GM23248 (cell line): ENCODE results near the gene MCU. TPM values are rescaled to one million over a fixed set of nuclear protein-coding genes. Genes with fewer than 3 reads are reported as not detected.

Source experiments
- DNase-seq: peaks from one replicate; pipeline ENCODE4 v3.0.0-alpha.2; 2015
- H2AFZ ChIP-seq: fragments of 200-600 bp; sonication (generic); 2 replicates; pipeline ENCODE4 v1.6.1; 2016; ENCODE audit warnings: antibody characterized with exemption
- H3F3A ChIP-seq: fragments of 200-600 bp; sonication (generic); 2 replicates; pipeline ENCODE4 v1.6.1; 2016; ENCODE audit warnings: mild to moderate bottlenecking, antibody characterized with exemption, mixed run types; ENCODE audit not compliant: insufficient read depth
- H3K27ac ChIP-seq: fragments of 200-600 bp; sonication (generic); 2 replicates; pipeline ENCODE4 v1.5.1; 2016; ENCODE audit warnings: mild to moderate bottlenecking
- H3K27me3 ChIP-seq: fragments of 200-600 bp; sonication (generic); replicated peaks from 2 replicates; pipeline ENCODE4 v1.6.1; 2016; ENCODE audit warnings: mild to moderate bottlenecking; ENCODE audit not compliant: insufficient read depth
- H3K36me3 ChIP-seq: fragments of 200-600 bp; sonication (generic); 2 replicates; pipeline ENCODE4 v1.6.1; 2016; ENCODE audit warnings: low read depth, mild to moderate bottlenecking
- H3K4me1 ChIP-seq: fragments of 200-600 bp; sonication (generic); 2 replicates; pipeline ENCODE4 v1.6.1; 2016; ENCODE audit warnings: mild to moderate bottlenecking; ENCODE audit not compliant: insufficient read depth
- H3K4me2 ChIP-seq: fragments of 200-600 bp; sonication (generic); one replicate; pipeline ENCODE4 v1.6.1; 2016; ENCODE audit warnings: mild to moderate bottlenecking; ENCODE audit not compliant: unreplicated experiment
- H3K4me3 ChIP-seq: fragments of 200-600 bp; sonication (generic); 2 replicates; pipeline ENCODE4 v1.5.1; 2016; ENCODE audit warnings: mild to moderate bottlenecking
- H3K79me2 ChIP-seq: fragments of 200-600 bp; sonication (generic); 2 replicates; pipeline ENCODE4 v1.6.1; 2016; ENCODE audit warnings: mild to moderate bottlenecking; ENCODE audit not compliant: insufficient read depth
- H3K9ac ChIP-seq: fragments of 200-600 bp; sonication (generic); 2 replicates; pipeline ENCODE4 v1.6.1; 2016; ENCODE audit warnings: mild to moderate bottlenecking
- H3K9me2 ChIP-seq: fragments of 200-600 bp; sonication (generic); 2 replicates; pipeline ENCODE4 v1.6.1; 2016; ENCODE audit warnings: mixed run types, mild to moderate bottlenecking, moderate library complexity; ENCODE audit not compliant: insufficient read depth
- H3K9me3 ChIP-seq: fragments of 200-600 bp; sonication (generic); one replicate; pipeline ENCODE4 v1.6.1; 2017; ENCODE audit warnings: low read depth
- H4K20me1 ChIP-seq: fragments of 200-600 bp; sonication (generic); 2 replicates; pipeline ENCODE4 v1.6.0; 2016; ENCODE audit not compliant: insufficient read depth
- EZH2 ChIP-seq: fragments of 200-600 bp; sonication (generic); IDR thresholded peaks from 2 replicates; pipeline ENCODE4 v1.6.1; 2018; ENCODE audit warnings: antibody characterized with exemption, mild to moderate bottlenecking; ENCODE audit not compliant: insufficient read depth, poor library complexity, severe bottlenecking
- EZH2phosphoT487 ChIP-seq: fragments of 200-600 bp; sonication (generic); IDR thresholded peaks from 2 replicates; pipeline ENCODE4 v1.6.1; 2018; ENCODE audit warnings: antibody characterized with exemption, moderate library complexity, mild to moderate bottlenecking, low read depth; ENCODE audit not compliant: insufficient read depth
- WGBS, 2 experiments: methylation state at CpG; one replicate each; pipeline ENCODE4 v1.1.6; 2015 to 2017; ENCODE audit warnings: low lambda C conversion rate in 2 of 2, low coverage in 1 of 2; ENCODE audit errors: missing lambda C conversion rate in 2 of 2; 5-methylcytosine and 5-hydroxymethylcytosine counted together
- in situ Hi-C: fragments of 300-500 bp; cut with MboI; formaldehyde crosslinking; loops from 2 replicates; pipeline ENCODE4 v1.15.0; 2020
- polyA plus RNA-seq: library from polyadenylated mRNA; unstranded; fragments of >200 nt; fragmentation: Nextera tagmentation; extraction: Ambion mirVana; gene quantifications from 2 replicates; pipeline ENCODE4 v1.2.1, GENCODE V29; 2016
- total RNA-seq: library from RNA; depleted of rRNA; stranded (reverse); fragments of >200 nt; shearing (Covaris generic); gene quantifications from 2 replicates; pipeline ENCODE4 v1.2.3, GENCODE V29; 2014

The MCU gene
- total and polyA plus RNA-seq, 2 experiments from 2014 or later = 29.5 to 30.9 TPM

DNA sequence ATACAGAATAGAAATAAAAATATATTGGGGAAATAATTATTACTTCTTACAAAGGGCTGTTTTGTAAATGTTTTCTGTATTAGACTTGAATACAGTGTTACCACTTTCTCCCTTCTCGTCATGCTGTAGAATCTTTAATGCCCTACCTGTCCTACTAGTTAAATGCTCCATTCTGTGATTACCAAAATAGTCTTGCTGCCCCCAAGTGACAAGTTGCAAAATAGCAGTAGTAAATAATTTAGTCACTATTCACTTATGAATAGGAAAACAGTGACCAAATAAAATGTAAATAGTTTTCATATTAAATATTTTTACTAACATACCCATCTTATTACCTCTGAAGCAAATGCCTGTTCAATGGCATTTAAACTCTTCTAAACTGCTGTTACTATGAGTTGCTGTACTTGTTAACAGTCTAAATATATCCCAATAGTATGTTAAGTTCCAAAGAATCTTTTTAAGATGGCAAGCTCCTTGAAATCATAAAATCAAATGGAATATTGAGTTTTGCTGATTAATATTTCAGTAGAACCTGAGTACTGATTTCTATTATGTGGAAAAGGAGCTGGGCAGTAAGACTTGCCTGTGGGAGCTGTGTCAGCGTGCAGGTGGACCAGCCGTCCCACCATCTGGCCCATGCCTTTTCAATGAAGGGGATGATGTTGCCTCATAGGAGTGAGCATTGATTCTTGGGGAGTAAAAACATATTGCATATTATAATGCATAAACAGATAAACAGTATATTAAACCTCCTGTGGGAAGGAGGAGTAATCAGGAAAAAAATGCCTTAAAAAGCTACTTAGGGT, 183.5 kb downstream of the MCU start:
- no peak overlapping the region for H3K4me3 ChIP-seq
- DNase-seq = peak; percentile 47
- H3K4me2 ChIP-seq = no peak overlapping the region
- H3K27ac ChIP-seq = no peak overlapping the region
- no peaks in the 10 kb centered on the region for H3K27me3 ChIP-seq
- H3K9me2 ChIP-seq = no peaks in the 10 kb centered on the region
- in situ Hi-C loops = no loop called here
- H2AFZ ChIP-seq = no peak overlapping the region
- no peaks in the 10 kb centered on the region for H4K20me1 ChIP-seq
- H3F3A ChIP-seq = no peaks in the 10 kb centered on the region
- peaks cover 17% of the 10 kb centered on the region; the same call in 1 of the 2 replicates for H3K36me3 ChIP-seq
- no peaks in the 10 kb centered on the region for H3K4me1 ChIP-seq
- no peaks in the 10 kb centered on the region for H3K79me2 ChIP-seq
- TF ChIP-seq EZH2phosphoT487 = no peak
- TF ChIP-seq EZH2 = no peak
- H3K9me3 ChIP-seq = no peaks in the 10 kb centered on the region
- H3K9ac ChIP-seq = no peak overlapping the region
- WGBS, 2 experiments = 79 to 81% methylated on average over 3 of the region's 3 CpGs

DNA sequence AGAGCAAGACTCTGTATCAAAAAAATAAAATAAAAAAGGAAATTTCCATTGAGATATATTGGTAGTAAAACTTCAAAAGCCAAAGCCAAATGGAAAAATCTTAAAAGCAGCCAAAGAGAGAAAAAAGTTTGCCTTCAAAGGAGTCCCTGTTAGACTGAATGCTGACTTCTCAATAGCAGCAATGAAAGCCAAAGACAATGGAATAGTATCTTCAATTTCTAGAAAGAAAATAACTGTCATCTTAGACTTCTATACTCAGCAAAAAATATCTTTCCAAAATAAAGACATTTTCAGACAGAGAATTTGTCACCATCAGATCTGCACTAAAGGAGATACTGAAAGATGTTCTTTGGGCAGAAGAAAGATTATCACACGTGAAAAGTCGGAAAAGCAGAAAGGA, 187.3 kb downstream of the MCU start:
- no peaks in the 10 kb centered on the region for H4K20me1 ChIP-seq
- H3K9me3 ChIP-seq = no peaks in the 10 kb centered on the region
- no peak overlapping the region for H3K4me2 ChIP-seq
- H2AFZ ChIP-seq = no peak overlapping the region
- in situ Hi-C loops = no loop called here
- peaks cover 10% of the 10 kb centered on the region; the same call in 1 of the 2 replicates for H3K36me3 ChIP-seq
- H3K9ac ChIP-seq = no peak overlapping the region
- H3K9me2 ChIP-seq = no peaks in the 10 kb centered on the region
- WGBS, 2 experiments = 78 to 87% methylated on average over 2 of the region's 2 CpGs
- H3K27me3 ChIP-seq = no peaks in the 10 kb centered on the region
- no peak for DNase-seq
- no peaks in the 10 kb centered on the region for H3F3A ChIP-seq
- H3K79me2 ChIP-seq = no peaks in the 10 kb centered on the region
- no peak overlapping the region for H3K4me3 ChIP-seq
- no peaks in the 10 kb centered on the region for H3K4me1 ChIP-seq
- TF ChIP-seq EZH2phosphoT487 (no peak), EZH2 (no peak)
- H3K27ac ChIP-seq = no peak overlapping the region

- Histone ChIP-seq H3K79me2 (no peaks in the 10 kb centered on the region), H3F3A (no peaks in the 10 kb centered on the region), H3K9me3 (no peaks in the 10 kb centered on the region), H2AFZ (no peak overlapping the region), H3K27ac (no peak overlapping the region), H3K27me3 (no peaks in the 10 kb centered on the region), H3K36me3 (peaks cover 21% of the 10 kb centered on the region), H4K20me1 (no peaks in the 10 kb centered on the region), H3K4me3 (no peak overlapping the region), H3K9me2 (no peaks in the 10 kb centered on the region), H3K4me2 (no peak overlapping the region), H3K9ac (no peak overlapping the region), H3K4me1 (no peaks in the 10 kb centered on the region)
- no peak for DNase-seq
- in situ Hi-C loops = no loop called here
- 100% methylated on average over 2 of the region's 2 CpGs for WGBS, 2 experiments
- TF ChIP-seq EZH2phosphoT487 = no peak
- no peak for TF ChIP-seq EZH2
Observed at GRCh38 chr10:72881291-72881690, 189.3 kb downstream of the MCU start.

DNA sequence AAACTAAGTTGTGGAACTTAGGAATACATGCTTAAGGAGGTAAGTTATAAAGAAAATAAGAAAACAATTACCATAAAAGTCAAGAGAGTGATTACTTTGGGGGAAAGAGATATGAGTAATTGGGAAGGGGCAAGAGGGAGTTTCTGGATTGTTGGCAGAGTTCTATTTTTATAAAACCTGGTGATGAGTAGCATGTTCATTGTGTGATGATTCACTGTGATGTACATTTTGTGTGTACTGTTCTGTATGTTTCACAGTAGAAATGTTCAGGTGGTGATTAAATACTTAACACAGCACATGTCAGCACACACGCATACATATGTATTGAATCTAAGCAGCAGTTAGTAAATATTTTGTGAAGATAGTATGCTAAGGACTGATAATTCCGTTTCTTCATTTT, 191.9 kb downstream of the MCU start:
- Histone ChIP-seq H2AFZ (no peak overlapping the region), H3K4me1 (no peaks in the 10 kb centered on the region), H3K79me2 (no peaks in the 10 kb centered on the region), H3K27ac (no peak overlapping the region), H3K9ac (no peak overlapping the region), H3K9me3 (no peaks in the 10 kb centered on the region), H3K9me2 (no peaks in the 10 kb centered on the region), H3F3A (no peaks in the 10 kb centered on the region), H3K4me3 (no peak overlapping the region), H3K27me3 (no peaks in the 10 kb centered on the region), H3K36me3 (peaks cover 19% of the 10 kb centered on the region), H3K4me2 (no peak overlapping the region), H4K20me1 (no peaks in the 10 kb centered on the region)
- in situ Hi-C loops = no loop called here
- DNase-seq = no peak
- no peak for TF ChIP-seq EZH2phosphoT487
- no peak for TF ChIP-seq EZH2
- WGBS, 2 experiments = 97 to 100% methylated on average over 2 of the region's 2 CpGs
